ENCODE results near the gene ATP6V0B. TPM values are rescaled to one million over a fixed set of nuclear protein-coding genes. Genes with fewer than 3 reads are reported as not detected.

Gene ATP6V0B
- polyA plus RNA-seq, 3 donors = 152 to 168 (median 168) TPM

- no peak for DNase-seq
These were observed 47.0 kb downstream of the ATP6V0B start for GRCh38 chr1:44021581-44022321.

GRCh38 chr1:44024031-44024902, 49.5 kb downstream of the ATP6V0B start:
- no peak for DNase-seq

GRCh38 chr1:44024903-44025525, 50.3 kb downstream of the ATP6V0B start:
- DNase-seq = no peak

- DNase-seq = no peak
These were observed 51.1 kb downstream of the ATP6V0B start for GRCh38 chr1:44025816-44026215.

- DNase-seq = no peak
These were observed 52.6 kb downstream of the ATP6V0B start for GRCh38 chr1:44027320-44027719.

Other genes starting within 250 kb of the ATP6V0B start
- gene ARTN, start 41.2 kb upstream of the ATP6V0B start, polyA plus RNA-seq (ENCODE audit: insufficient read length in 3 of 3) = 1 to 10 TPM; 1.7 to 4.8 (median 2.4) TPM
- 10 to 100 TPM; 42.6 to 44.7 (median 44.6) TPM for gene IPO13, start 28.0 kb upstream of the ATP6V0B start, polyA plus RNA-seq (ENCODE audit: insufficient read length in 3 of 3)
- gene DPH2, start 5.0 kb upstream of the ATP6V0B start, polyA plus RNA-seq (ENCODE audit: insufficient read length in 3 of 3) = 10 to 100 TPM; 23.2 to 27.2 (median 26.8) TPM
- 10 to 100 TPM; 38.0 to 50.6 (median 42.1) TPM for gene B4GALT2, start 4.2 kb downstream of the ATP6V0B start, polyA plus RNA-seq (ENCODE audit: insufficient read length in 3 of 3)
- gene CCDC24, start 16.6 kb downstream of the ATP6V0B start, polyA plus RNA-seq (ENCODE audit: insufficient read length in 3 of 3) = 10 to 100 TPM; 19.9 to 30.6 (median 29.0) TPM
- gene SLC6A9, start 56.5 kb downstream of the ATP6V0B start, polyA plus RNA-seq (ENCODE audit: insufficient read length in 3 of 3) = 1 to 10 TPM; 6.7 to 8.1 (median 6.9) TPM
- gene KLF17, start 143.9 kb downstream of the ATP6V0B start, polyA plus RNA-seq (ENCODE audit: insufficient read length in 3 of 3) = under 1 TPM in 1 of 3 donors, not detected in 2; 0.03 TPM
- gene KLF18, start 166.7 kb downstream of the ATP6V0B start, polyA plus RNA-seq (ENCODE audit: insufficient read length in 3 of 3) = not detected
- 10 to 100 TPM; 58.3 to 77.0 (median 76.8) TPM for gene DMAP1, start 238.5 kb downstream of the ATP6V0B start, polyA plus RNA-seq (ENCODE audit: insufficient read length in 3 of 3)